Stimulated activated effector memory CD8-positive, alpha-beta T cell treated with anti-CD3 and anti-CD28 coated beads, Interleukin-12 subunit alpha, Interleukin-12 subunit beta, amount 100 ng/mL, for 72 hours (primary cell): ENCODE measurements around the gene SIKE1.
"Not testable (repeated sequence)": the region's sequence is repeated elsewhere in the genome, so short reads cannot be mapped to it uniquely, and the experiment has no call there.

Experiments used
- ATAC-seq: fragments of 150-1000 bp; cut with Tn5 transposase; 2 replicates; pipeline ENCODE4 v1.10.0; 2021
- DNase-seq, 2 donors: peaks; one replicate each; pipeline ENCODE4 v3.0.0; 2021 to 2022; ENCODE audit warnings: low spot score in 2 of 2
- H3K27ac Mint-ChIP-seq: one replicate; pipeline ENCODE4 v1.8.0; 2022; ENCODE audit warnings: mild to moderate bottlenecking, mixed read lengths
- H3K36me3 Mint-ChIP-seq: one replicate; pipeline ENCODE4 v1.8.0; 2022; ENCODE audit warnings: mild to moderate bottlenecking, mixed read lengths
- H3K4me1 Mint-ChIP-seq: one replicate; pipeline ENCODE4 v1.8.0; 2022; ENCODE audit warnings: mixed read lengths
- H3K4me3 Mint-ChIP-seq: one replicate; pipeline ENCODE4 v1.8.0; 2022; ENCODE audit warnings: mild to moderate bottlenecking, mixed read lengths
- H3K9me3 Mint-ChIP-seq: one replicate; pipeline ENCODE4 v1.8.0; 2022; ENCODE audit warnings: mixed read lengths

The SIKE1 gene

GRCh38 chr1:114764689-114765088, 15.8 kb downstream of the SIKE1 start:
- DNase-seq (no peak), ATAC-seq (no peak)
- Mint-ChIP-seq H3K36me3 (peaks cover 17% of the 10 kb centered on the region), H3K4me1 (no peaks in the 10 kb centered on the region), H3K4me3 (no peak overlapping the region), H3K27ac (no peak overlapping the region), H3K9me3 (peaks cover 5% of the 10 kb centered on the region)

GRCh38 chr1:114758256-114758832, 22.1 kb downstream of the SIKE1 start:
- peaks cover 7% of the 10 kb centered on the region for H3K9me3 Mint-ChIP-seq
- H3K4me1 Mint-ChIP-seq = peaks cover 44% of the 10 kb centered on the region
- peaks cover 49% of the 10 kb centered on the region for H3K36me3 Mint-ChIP-seq
- peak overlapping the region; percentile 98 for H3K4me3 Mint-ChIP-seq
- peak overlapping the region; percentile 100 for H3K27ac Mint-ChIP-seq
- DNase-seq (no peak), ATAC-seq (no peak)

DNA sequence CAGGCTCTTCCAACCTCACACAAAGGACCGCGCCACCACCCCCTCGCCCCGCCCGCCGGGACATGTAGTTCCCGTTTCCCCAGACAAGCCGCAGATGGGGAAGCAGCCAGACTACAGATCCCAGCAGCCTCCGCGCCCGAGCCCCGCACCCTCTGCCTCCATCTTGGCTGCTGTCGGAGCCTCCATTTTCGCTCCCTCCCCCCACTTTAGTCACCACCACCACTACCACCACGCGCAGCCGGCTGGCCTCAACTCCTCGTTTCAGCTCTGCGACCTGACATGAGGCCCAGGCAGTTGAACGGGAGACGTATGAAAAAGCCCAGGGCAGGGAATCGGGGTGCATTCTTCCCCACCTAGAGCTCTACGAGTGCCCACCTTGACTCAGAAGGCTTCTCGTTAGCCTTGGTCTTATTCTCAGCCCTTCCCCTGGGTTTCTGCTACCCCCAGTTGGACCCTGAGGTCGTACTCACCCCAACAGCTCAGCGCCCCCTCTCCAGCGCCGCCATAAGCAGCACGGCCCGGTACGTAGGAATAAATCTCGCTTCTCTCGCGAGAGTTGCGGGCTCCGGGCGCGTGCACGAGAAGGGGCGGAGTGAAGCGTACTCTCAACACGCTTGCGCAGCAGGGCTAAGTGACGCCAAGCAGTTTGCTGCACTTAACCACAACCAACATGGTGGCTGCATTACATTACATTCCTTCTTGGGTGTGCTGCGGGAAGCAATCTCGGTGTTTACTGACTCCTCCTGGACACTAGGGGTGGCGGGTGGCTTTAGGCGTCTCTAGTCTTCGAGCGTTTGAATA, 22.8 kb downstream of the SIKE1 start, which contains the start of gene CSDE1:
TSS of gene CSDE1 (minus strand) at position 530 of the 801 bp plus-strand sequence. CDS start 18,094 bp downstream, outside the sequence.
- peaks cover 50% of the 10 kb centered on the region for H3K36me3 Mint-ChIP-seq
- DNase-seq (peak; percentile 94 to 98), ATAC-seq (peak; percentile 86)
- H3K4me1 Mint-ChIP-seq = peaks cover 50% of the 10 kb centered on the region
- peaks cover 3% of the 10 kb centered on the region for H3K9me3 Mint-ChIP-seq
- H3K4me3 Mint-ChIP-seq = peak within 1 kb of the TSS; percentile 98
- peak within 1 kb of the TSS; percentile 100 for H3K27ac Mint-ChIP-seq

DNA sequence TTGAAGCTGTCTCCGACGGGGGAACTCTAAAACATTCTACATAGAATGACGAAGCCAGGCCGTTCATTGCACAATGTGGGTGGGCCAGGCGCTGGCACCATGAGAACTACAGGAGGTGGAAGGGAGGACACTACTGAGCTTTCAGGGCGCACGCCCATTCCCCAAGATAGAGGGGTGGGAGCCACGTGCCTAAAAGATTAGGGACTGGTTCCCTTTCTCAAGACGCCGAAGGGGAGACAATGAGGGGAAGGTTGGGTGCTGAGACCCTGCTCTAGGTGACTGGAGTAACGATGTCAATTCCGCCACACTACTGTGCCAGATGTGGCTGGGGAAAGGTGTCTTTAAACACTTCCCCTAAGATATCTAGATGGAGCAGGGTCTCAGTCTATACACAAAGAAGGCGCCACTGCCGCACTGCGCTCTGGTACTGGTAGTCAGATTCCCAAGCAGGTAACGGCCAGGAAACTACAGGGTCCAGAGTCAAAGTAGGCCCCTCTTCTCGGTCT, 23.5 kb downstream of the SIKE1 start:
- Mint-ChIP-seq H3K36me3 (peaks cover 56% of the 10 kb centered on the region), H3K9me3 (peaks cover 3% of the 10 kb centered on the region), H3K27ac (peak overlapping the region; percentile 100), H3K4me1 (peaks cover 56% of the 10 kb centered on the region), H3K4me3 (peak overlapping the region; percentile 98)
- ATAC-seq = no peak
- no peak for DNase-seq

- no peak for DNase-seq
Measured at GRCh38 chr1:114756009-114756892, 24.2 kb downstream of the SIKE1 start.

DNA sequence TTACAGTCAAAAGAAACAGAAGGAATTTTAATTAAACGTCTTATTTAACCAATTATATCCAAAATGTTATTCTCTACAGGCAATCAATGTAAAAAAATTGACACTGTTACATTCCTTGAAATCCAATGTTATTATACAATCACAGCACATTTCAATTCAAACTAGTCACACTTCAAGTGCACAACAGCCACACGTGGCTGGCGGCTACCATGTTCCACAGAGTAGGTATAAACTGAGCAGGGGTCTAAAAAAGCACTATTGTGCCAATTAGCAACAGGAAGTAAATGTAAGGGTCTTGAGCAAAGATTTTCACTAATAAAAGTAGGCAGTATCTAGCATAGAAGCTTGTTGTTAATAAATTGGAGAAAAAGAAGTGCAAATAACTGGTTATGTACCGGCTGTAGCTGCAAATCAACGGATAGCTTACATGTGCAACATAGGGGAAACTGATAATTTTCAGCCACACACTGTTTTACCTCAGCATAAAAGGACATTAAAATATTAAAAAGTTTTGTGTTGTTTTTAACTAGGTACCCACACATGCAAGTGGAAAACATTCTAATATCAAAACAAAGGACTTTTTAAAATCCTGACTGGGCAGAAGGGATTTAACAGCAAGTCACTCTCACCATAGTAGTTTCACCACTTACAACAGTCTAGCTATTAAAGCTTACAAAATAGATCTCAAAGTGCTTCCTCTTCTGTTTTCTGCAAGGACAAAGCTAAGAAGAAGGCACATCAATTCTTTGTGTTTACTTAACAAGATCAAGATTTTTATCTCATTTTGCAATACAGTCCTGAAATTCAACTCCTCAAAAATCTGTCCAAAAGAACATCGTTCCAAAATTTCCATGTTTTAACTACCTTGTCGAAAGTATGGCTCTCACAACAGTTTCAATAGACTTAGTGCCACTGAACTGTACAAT, 25.2 kb downstream of the SIKE1 start:
- peak overlapping the region; percentile 100 for H3K27ac Mint-ChIP-seq
- H3K4me1 Mint-ChIP-seq = peaks cover 73% of the 10 kb centered on the region
- H3K9me3 Mint-ChIP-seq = peaks cover 3% of the 10 kb centered on the region
- H3K4me3 Mint-ChIP-seq = peak overlapping the region; percentile 98
- DNase-seq (no peak), ATAC-seq (no peak)
- peaks cover 73% of the 10 kb centered on the region for H3K36me3 Mint-ChIP-seq

More at GRCh38 chr1:114756009-114756892, 24.2 kb downstream of the SIKE1 start:
- Mint-ChIP-seq H3K9me3 (peaks cover 3% of the 10 kb centered on the region), H3K4me3 (peak overlapping the region; percentile 98), H3K27ac (peak overlapping the region; percentile 100), H3K36me3 (peaks cover 63% of the 10 kb centered on the region), H3K4me1 (peaks cover 64% of the 10 kb centered on the region)
- ATAC-seq = peak; percentile 61

DNA sequence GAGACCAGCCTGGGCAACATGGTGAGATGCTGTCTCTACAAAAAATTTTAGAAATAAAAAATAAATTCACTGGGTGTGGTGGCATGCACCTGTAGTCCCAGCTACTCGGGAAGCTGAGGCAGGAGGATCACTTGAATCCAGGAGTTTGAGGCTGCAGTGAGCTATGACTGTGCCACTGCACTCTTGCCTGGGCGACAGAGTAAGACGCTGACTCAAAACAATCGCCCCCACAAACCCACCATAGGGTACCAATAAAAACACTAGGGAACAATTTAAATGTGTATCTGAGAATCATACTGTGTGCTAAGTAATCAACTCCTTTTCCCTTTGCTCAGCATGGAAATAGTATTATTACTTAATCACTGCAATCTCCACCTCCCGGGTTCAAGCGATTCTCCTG, 26.8 kb downstream of the SIKE1 start:
- H3K4me3 Mint-ChIP-seq = peak overlapping the region; percentile 98
- peak overlapping the region; percentile 78 for H3K27ac Mint-ChIP-seq
- H3K36me3 Mint-ChIP-seq = peaks cover 89% of the 10 kb centered on the region
- DNase-seq = peak in 1 of 2 donors; percentile 61
- H3K9me3 Mint-ChIP-seq = not testable (repeated sequence)
- H3K4me1 Mint-ChIP-seq = peaks cover 89% of the 10 kb centered on the region
- ATAC-seq = peak; percentile 38

GRCh38 chr1:114753143-114753542, 27.3 kb downstream of the SIKE1 start:
- Mint-ChIP-seq H3K27ac (peak overlapping the region; percentile 78), H3K9me3 (no peaks in the 10 kb centered on the region), H3K4me3 (peak overlapping the region; percentile 98), H3K36me3 (peaks cover 93% of the 10 kb centered on the region), H3K4me1 (peaks cover 89% of the 10 kb centered on the region)
- ATAC-seq (no peak), DNase-seq (no peak)

DNA sequence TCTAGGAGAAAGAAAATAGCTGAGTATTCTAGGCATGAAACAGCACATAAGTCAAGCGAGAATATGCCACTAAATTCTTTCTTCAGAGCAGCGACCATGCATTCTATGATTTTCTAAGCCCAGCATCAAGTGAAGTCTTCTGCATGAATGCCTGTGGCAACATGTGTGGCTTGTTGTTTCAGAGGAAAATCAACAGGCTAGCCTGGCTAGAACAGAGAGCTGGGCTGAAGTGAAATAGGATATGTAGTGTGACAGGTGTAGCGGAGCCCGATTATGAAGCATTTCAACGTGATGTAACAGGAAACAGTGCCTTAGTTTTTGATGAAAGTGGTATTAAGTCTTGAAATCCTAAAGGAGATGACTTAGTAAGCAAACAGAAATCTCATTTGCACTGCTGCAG, 29.7 kb downstream of the SIKE1 start:
- no peak overlapping the region for H3K4me3 Mint-ChIP-seq
- DNase-seq = no peak
- H3K36me3 Mint-ChIP-seq = peaks cover 93% of the 10 kb centered on the region
- H3K9me3 Mint-ChIP-seq = no peaks in the 10 kb centered on the region
- H3K4me1 Mint-ChIP-seq = peaks cover 93% of the 10 kb centered on the region
- no peak overlapping the region for H3K27ac Mint-ChIP-seq
- ATAC-seq = no peak

DNA sequence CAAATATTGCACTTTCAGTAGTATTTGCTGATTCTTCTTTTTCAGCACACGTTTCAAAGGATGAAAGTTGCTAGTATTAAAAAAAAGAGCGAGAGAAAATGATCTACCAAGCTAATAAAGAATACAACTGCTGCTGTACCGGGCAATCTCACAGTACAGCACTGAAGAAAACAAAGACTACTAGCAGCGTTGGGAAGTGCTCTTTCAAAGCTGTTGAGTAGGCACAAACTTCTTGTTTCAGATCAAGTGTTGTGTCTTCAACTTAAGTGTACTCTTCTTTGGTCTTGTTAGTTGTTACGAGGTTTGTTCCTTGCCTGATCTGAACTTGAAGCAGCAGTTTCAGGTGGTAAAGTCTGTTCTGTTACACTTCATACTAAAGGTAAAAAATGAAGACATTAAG, 30.6 kb downstream of the SIKE1 start:
- Mint-ChIP-seq H3K27ac (no peak overlapping the region), H3K4me3 (no peak overlapping the region), H3K4me1 (peaks cover 90% of the 10 kb centered on the region), H3K9me3 (no peaks in the 10 kb centered on the region), H3K36me3 (peaks cover 93% of the 10 kb centered on the region)
- ATAC-seq (no peak), DNase-seq (no peak)

- DNase-seq = no peak
- Mint-ChIP-seq H3K9me3 (no peaks in the 10 kb centered on the region), H3K4me1 (peaks cover 87% of the 10 kb centered on the region), H3K4me3 (peak overlapping the region; percentile 26), H3K36me3 (peaks cover 100% of the 10 kb centered on the region), H3K27ac (peak overlapping the region; percentile 21)
- peak; percentile 86 for ATAC-seq
Measured at GRCh38 chr1:114746450-114747121, 33.9 kb downstream of the SIKE1 start.

DNA sequence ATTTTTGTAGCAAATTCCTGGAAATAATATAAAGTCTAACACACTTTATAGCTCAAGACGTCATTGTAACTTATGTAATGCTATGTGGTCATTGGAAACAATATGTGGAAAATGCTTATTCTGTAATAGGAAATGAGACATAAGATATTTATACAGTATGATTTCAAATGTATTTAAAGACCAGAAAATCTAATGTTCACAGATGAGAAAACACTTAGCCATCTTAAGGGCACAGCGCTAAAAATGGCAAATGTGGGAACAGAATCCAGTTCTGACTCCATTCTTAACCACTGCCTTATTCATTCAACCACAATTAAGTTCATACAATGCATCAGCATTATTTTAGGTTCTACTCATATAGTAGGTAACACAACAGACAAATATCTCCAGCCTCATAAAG, 35.2 kb downstream of the SIKE1 start:
- peak; percentile 96 for ATAC-seq
- DNase-seq = no peak
- Mint-ChIP-seq H3K4me1 (peaks cover 80% of the 10 kb centered on the region), H3K27ac (peak overlapping the region; percentile 21), H3K9me3 (no peaks in the 10 kb centered on the region), H3K4me3 (peak overlapping the region; percentile 26), H3K36me3 (peaks cover 100% of the 10 kb centered on the region)

DNA sequence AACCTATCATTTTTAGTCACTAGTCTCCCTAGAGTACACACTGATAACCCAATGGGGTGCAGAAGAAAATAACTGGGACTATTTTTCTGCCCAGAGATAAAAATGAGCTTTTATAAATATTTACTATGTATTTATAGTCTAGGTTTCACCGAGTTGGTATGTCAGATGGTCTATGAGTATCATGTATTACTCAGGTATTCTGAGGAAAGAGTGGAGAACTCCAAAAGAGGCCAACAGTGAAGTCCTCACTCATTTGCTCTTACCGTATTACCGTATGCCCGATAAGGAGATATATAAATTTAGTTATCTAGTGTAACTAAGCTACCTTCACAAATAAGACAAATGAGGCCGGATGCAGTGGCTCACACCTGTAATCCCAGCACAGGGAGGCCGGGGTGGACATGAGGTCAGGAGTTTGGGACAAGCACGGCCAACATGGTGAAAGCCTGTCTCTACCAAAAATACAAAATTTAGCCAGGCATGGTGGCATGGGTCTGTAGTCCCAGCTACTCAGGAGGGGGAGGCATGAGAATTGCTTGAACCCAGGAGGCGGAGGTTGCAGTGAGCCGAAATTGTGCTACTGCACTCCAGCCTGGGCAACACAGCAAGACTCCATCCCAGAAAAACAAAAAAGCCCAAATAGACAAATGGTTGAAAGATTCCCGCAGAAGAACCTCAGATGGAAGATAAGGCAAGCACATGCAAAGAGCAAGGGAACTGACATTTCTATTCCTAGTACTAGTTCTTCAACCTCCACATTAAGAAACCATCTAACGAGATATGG, 38.3 kb downstream of the SIKE1 start:
- no peak overlapping the region for H3K4me3 Mint-ChIP-seq
- ATAC-seq (no peak), DNase-seq (no peak)
- H3K4me1 Mint-ChIP-seq = peaks cover 52% of the 10 kb centered on the region
- peaks cover 100% of the 10 kb centered on the region for H3K36me3 Mint-ChIP-seq
- no peak overlapping the region for H3K27ac Mint-ChIP-seq
- H3K9me3 Mint-ChIP-seq = no peaks in the 10 kb centered on the region
